Renal pelvis (tissue), 4 donors: ENCODE results near the gene STAT3. TPM values are rescaled to one million over a fixed set of nuclear protein-coding genes. Genes with fewer than 3 reads are reported as not detected.
"Not testable (repeated sequence)": the region's sequence is repeated elsewhere in the genome, so short reads cannot be mapped to it uniquely, and the experiment has no call there.

Experiments
- DNase-seq: peaks from one replicate; pipeline ENCODE4 v3.0.0-alpha.2; 2013
- polyA plus RNA-seq, 3 donors: library from polyadenylated mRNA; unstranded; fragments of 120-200 nt; gene quantifications; one replicate each; pipeline ENCODE4 v1.2.1, GENCODE V29; 2013; ENCODE audit not compliant: insufficient read length in 3 of 3

Gene STAT3
- polyA plus RNA-seq, 3 donors = 51.6 to 65.4 (median 65.2) TPM

GRCh38 chr17:42411905-42412679 lies 23.9 kb upstream of the STAT3 start:
- DNase-seq = no peak

- no peak for DNase-seq
Measured at GRCh38 chr17:42411361-42411760, 23.1 kb upstream of the STAT3 start.

GRCh38 chr17:42410319-42410685 lies 22.1 kb upstream of the STAT3 start:
- DNase-seq = no peak

- DNase-seq = no peak
Measured at GRCh38 chr17:42409523-42410318, 21.5 kb upstream of the STAT3 start.

GRCh38 chr17:42408061-42408460 lies 19.8 kb upstream of the STAT3 start:
- DNase-seq = no peak

GRCh38 chr17:42407289-42407836 lies 19.1 kb upstream of the STAT3 start:
- no peak for DNase-seq

DNA sequence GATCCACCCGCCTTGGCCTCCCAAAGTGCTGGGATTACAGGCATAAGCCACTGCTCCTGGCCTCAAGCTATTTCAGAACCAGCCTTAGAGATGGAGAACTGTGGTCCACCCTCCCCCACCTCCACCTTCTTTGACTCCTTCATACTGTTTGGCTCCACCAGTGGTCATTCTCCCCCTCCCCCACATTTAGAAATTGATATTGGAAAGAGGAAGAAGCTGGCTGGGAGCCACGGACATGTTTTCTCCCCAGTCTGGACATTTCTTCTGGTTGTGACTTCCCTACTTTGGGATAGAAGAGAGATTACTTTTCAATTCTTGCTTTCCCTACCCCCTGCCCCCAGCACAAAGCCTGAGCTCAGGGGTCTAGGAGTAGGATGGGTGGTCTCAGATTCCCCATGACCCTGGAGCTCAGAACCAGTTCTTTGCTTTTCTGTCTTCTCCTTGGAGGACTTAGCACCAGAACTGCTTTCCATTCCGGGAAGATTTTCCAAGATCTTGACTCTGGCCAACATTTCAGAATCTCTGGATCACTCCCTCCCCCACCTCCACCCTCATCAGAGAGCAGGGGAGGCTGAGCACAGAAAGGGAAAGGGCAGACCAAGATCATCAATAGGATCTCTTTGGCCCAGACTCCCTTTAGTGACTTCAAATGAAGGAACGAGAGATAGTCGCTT lies 18.5 kb upstream of the STAT3 start:
- no peak for DNase-seq

- DNase-seq = no peak
Measured at GRCh38 chr17:42405963-42406495, 17.8 kb upstream of the STAT3 start.

GRCh38 chr17:42405076-42405475 lies 16.8 kb upstream of the STAT3 start:
- DNase-seq = no peak

DNA sequence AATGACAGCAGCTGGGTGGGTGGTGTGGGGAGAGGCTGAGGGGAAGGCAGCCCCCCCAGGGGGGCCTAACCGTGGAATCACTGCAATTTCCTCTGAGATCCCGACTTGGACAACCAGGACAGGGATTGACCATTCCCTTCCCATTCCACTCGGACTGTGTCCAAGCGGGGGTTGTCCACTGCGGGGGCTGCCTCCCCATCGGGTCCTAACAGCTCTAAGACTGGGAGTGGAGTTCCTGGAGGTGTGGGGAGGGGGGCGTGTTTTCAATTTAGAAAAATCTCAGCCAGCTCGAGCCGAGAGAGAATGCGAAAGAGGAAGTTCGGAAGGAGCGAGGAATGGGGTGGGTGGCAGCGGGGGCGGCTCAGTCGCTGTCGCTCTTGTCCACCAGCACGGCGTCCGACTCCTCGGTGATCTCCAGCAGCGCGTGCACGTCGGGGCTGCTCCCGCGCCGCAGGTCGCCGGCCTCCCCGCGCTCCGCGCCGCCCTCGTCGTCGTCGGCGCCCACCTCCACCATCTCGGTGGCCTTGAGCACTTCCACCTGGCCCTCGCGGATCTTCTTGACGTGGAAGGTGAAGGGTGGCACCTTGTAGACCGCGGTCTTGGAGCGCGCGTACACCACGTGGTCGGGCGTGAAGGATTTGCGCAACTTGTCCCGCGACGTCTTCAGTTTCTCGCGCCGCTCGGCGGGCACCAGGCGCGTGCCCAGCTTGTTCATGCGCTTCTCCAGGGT lies 16.2 kb upstream of the STAT3 start:
- no peak for DNase-seq

- no peak for DNase-seq
Measured at GRCh38 chr17:42403150-42403549, 14.9 kb upstream of the STAT3 start.

DNA sequence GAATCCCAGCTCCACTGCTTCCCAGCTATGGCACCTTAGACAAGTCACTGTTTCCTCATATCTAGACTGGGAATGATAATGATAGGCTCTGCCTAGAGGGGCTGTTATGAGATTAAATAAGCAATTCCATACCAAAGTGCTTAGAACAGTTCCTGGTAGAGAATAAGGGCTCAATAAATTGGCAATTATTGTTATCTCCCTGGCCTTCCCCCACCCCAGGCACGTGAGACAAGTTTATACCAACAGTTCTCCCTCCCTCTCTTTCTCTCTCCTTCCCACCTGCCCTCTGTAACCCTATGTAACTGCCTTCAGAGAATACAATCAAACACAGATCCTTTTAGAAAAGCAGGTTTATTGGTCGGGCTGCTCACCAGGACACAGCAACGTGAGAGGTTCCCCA lies 13.9 kb upstream of the STAT3 start:
- DNase-seq = no peak

DNA sequence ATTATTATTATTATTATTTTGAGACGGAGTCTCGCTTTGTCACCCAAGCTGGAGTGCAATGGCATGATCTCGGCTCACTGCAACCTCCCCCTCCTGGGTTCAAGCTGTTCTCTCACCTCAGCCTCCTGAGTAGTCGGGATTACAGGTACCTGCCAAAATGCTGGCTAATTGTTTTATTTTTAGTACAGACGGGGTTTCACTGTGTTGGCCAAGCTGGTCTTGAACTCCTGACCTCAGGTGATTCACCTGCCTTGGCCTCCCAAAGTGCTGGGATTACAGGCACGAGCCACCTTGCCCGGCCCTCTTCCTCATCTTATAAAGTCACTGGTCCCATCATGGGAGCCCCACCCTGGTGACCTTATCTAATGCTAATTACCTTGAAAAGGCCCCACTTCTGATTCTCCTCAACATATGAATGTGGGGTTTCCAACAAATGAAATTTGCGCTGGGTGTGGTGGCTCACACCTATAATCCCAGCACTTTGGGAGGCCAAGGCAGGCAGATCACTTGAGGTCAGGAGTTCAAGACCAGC lies 12.7 kb upstream of the STAT3 start:
- not testable (repeated sequence) for DNase-seq

DNA sequence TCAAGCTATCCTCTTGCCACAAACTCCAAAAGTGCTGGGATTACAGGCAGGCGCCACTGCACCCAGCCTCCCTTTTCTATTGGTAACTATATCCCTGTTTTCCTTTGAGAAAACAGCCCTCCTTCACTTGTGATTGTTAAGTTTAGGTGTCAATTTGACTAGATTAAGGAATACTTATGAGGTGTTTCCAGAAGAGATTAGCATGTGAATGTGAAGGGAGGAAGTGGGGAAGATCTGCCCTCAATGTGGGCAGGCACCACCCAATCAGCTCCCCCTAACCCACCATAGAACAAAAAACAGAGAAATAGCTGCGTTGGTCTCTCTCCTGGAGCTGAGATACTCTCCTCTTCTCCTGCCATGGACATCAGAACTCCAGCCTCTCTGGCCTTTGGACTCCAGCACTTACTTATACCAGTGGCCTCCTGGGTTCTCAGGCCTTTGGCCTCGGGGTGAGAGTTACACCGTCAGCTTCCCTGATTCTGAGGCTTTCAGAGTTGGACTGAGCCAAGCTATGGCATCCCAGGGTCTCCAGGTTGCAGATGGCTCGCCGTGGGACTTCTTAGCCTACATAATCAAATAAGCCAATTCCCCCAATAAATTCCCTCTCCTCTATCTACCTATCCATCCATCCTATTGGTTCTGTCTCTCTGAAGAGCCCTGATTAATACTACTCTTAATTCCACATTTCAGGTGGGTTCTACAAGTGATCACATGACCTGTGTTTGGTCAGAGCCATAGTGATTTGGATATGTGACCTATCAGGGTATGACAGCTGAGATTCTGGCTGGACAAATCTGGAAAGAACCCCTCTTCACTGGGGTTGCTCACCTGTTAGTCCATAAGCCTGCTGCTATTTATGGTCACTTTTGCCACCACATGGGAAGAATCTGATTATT lies 12.0 kb upstream of the STAT3 start:
- no peak for DNase-seq

- no peak for DNase-seq
Measured at GRCh38 chr17:42399121-42399520, 10.9 kb upstream of the STAT3 start.

GRCh38 chr17:42395601-42396000 lies 7.4 kb upstream of the STAT3 start:
- not testable (repeated sequence) for DNase-seq

GRCh38 chr17:42394838-42395237 lies 6.6 kb upstream of the STAT3 start:
- DNase-seq = no peak

DNA sequence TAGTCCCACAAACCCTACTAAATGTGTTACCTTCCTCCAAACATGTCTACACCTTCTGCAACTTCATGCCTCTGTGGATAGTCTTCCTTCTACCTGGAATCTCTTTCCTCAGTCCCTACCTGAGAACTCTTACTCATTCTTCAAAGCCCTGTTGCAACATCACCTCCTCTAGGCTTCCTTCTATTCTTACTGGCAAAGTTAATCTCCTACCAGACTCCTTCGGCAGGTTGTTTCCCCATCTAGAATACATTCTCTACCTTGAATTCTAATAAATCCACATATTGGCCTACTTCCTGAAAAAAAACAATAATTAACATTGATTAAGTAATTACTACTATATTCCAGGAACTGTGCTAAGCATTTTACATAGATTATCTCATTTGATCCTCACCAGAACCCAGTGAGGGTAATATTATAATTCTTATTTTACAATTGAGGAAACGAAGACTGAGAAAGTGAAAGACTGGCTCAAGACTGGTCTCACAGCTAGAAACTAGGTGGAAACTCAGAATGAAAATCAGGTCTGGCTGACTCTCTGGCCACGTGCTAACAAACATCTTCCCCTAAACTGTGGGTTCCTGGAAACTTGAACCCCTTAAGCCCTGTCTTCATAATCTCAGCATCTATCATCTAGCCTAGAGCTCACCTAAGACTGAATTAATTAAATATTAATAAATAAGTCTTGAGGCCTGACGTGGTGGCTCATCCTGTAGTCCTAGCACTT lies 4.6 kb upstream of the STAT3 start:
- no peak for DNase-seq

DNA sequence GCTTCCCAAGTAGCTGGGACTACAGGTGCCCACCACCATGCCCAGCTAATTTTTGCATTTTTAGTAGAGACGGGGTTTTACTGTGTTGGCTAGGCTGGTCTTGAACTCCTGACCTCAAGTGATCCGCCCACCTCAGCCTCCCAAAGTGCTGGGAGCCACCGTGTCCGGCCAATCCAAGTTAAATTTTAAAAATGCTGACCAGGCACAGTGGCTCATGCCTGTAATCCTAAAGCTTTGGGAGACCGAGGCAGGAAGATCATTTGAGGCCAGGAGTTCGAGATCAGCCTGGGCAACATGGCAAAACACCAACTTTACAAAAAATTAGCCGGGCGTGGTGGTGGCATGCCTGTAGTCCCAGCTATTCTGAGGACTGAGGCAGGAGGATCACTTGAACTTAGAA lies 3.2 kb upstream of the STAT3 start:
- not testable (repeated sequence) for DNase-seq
